SK-N-SH (cell line): ENCODE measurements around the gene AVPR1B. TPM values are rescaled to one million over a fixed set of nuclear protein-coding genes. Genes with fewer than 3 reads are reported as not detected.

Source experiments
- CTCF ChIA-PET: fragments of 300-600, 350-600 bp; formaldehyde crosslinking; extraction: SDS; loops from one replicate; lab custom pipeline; 2021; lab: Yijun Ruan, JAX
- POLR2A ChIA-PET: fragments of 350-600 bp; sonication (Branson Sonifier 250); formaldehyde crosslinking; extraction: SDS; loops from one replicate; lab custom pipeline; 2020; ENCODE audit warnings: antibody characterized with exemption, inconsistent platforms; lab: Yijun Ruan, JAX
- DNase-seq: peaks from one replicate; pipeline ENCODE4 v3.0.0; 2012
- H2AFZ ChIP-seq: fragments of 200-600 bp; sonication (generic); 2 replicates; pipeline ENCODE4 v1.8.1; 2016; ENCODE audit warnings: antibody characterized with exemption, mild to moderate bottlenecking, low read depth
- H3F3A ChIP-seq: fragments of 200-600 bp; sonication (generic); replicated peaks from 2 replicates; pipeline ENCODE3; 2016; ENCODE audit warnings: antibody characterized with exemption, mild to moderate bottlenecking; ENCODE audit not compliant: insufficient read depth
- H3K27ac ChIP-seq, 2 experiments: fragments of 200-500 bp in 1 of 2; fragments of 200-600 bp in 1 of 2; sonication (Bioruptor generic) in 1 of 2; sonication (generic), shearing (Covaris generic) in 1 of 2; 2 replicates each; pipeline versions ENCODE4 v1.5.1 to v1.6.1; 2014 to 2016; ENCODE audit warnings: low read depth in 2 of 2, inconsistent platforms in 1 of 2, low read length in 1 of 2, mild to moderate bottlenecking in 1 of 2, mixed read lengths in 1 of 2
- H3K27me3 ChIP-seq: fragments of 200-600 bp; sonication (generic), shearing (Covaris generic); 2 replicates; pipeline ENCODE4 v1.6.1; 2016; ENCODE audit warnings: mixed run types; ENCODE audit not compliant: insufficient read depth
- H3K36me3 ChIP-seq, 2 experiments: fragments of 200-500 bp in 1 of 2; fragments of 200-600 bp in 1 of 2; sonication (Bioruptor generic) in 1 of 2; sonication (generic) in 1 of 2; replicated peaks in 1 of 2; 2 replicates each; pipeline versions ENCODE3 to v1.5.1; 2014 to 2016; ENCODE audit warnings: low read length in 1 of 2, mild to moderate bottlenecking in 1 of 2; ENCODE audit not compliant: insufficient read depth in 2 of 2, control insufficient read depth in 1 of 2
- H3K4me1 ChIP-seq, 2 experiments: fragments of 200-500 bp in 1 of 2; fragments of 200-600 bp in 1 of 2; sonication (Bioruptor generic) in 1 of 2; sonication (generic), shearing (Covaris generic) in 1 of 2; 2 replicates each; pipeline versions ENCODE4 v1.5.1 to v1.6.1; 2014 to 2016; ENCODE audit warnings: low read depth in 1 of 2, low read length in 1 of 2, mixed run types in 1 of 2; ENCODE audit not compliant: insufficient read depth in 2 of 2, control insufficient read depth in 1 of 2
- H3K4me2 ChIP-seq: fragments of 200-600 bp; sonication (generic), shearing (Covaris generic); 2 replicates; pipeline ENCODE4 v1.6.1; 2017; ENCODE audit warnings: mixed run types
- H3K4me3 ChIP-seq, 2 experiments: fragments of 200-500 bp in 1 of 2; fragments of 200-600 bp in 1 of 2; sonication (Bioruptor generic) in 1 of 2; sonication (generic), shearing (Covaris generic) in 1 of 2; 2 replicates each; pipeline versions ENCODE4 v1.5.1 to v1.8.1; 2014 to 2016; ENCODE audit warnings: low read depth in 2 of 2, inconsistent platforms in 1 of 2, low read length in 1 of 2, mild to moderate bottlenecking in 1 of 2, mixed read lengths in 1 of 2, moderate library complexity in 1 of 2
- H3K79me2 ChIP-seq: fragments of 200-600 bp; sonication (generic); 2 replicates; pipeline ENCODE4 v1.8.1; 2017; ENCODE audit warnings: mild to moderate bottlenecking; ENCODE audit not compliant: insufficient read depth
- H3K9ac ChIP-seq: fragments of 200-600 bp; sonication (generic); 2 replicates; pipeline ENCODE4 v1.6.1; 2017; ENCODE audit warnings: mixed run types
- H3K9me2 ChIP-seq: fragments of 200-600 bp; sonication (generic); 2 replicates; pipeline ENCODE4 v1.6.1; 2017; ENCODE audit warnings: mixed run types
- H3K9me3 ChIP-seq: fragments of 200-600 bp; sonication (generic); 2 replicates; pipeline ENCODE4 v1.6.1; 2017; ENCODE audit warnings: mixed run types, mild to moderate bottlenecking, moderate library complexity
- H4K20me1 ChIP-seq: fragments of 200-600 bp; sonication (generic); 2 replicates; pipeline ENCODE4 v1.6.1; 2017; ENCODE audit warnings: mild to moderate bottlenecking, mixed run types; ENCODE audit not compliant: insufficient read depth
- CTCF ChIP-seq: fragments of 200-600 bp; sonication (generic); IDR thresholded peaks from 2 replicates; pipeline ENCODE4 v1.6.1; 2017; ENCODE audit warnings: antibody characterized with exemption, mild to moderate bottlenecking, moderate library complexity
- ELF1 ChIP-seq: IDR thresholded peaks from 2 replicates; pipeline ENCODE4 v1.4.0; 2012
- EZH2phosphoT487 ChIP-seq: fragments of 200-600 bp; sonication (generic); IDR thresholded peaks from 2 replicates; pipeline ENCODE4 v1.6.1; 2017; ENCODE audit warnings: low read depth, mixed run types, mild to moderate bottlenecking, antibody characterized with exemption, moderate library complexity, borderline replicate concordance
- FOXJ3 ChIP-seq: sonication (generic); formaldehyde crosslinking; IDR thresholded peaks from 2 replicates; pipeline ENCODE4 v1.5.1; 2020; ENCODE audit warnings: mild to moderate bottlenecking, missing genetic modification reagents
- GATA2 ChIP-seq: sonication (generic); formaldehyde crosslinking; IDR thresholded peaks from 2 replicates; pipeline ENCODE4 v1.5.0; 2020; ENCODE audit warnings: mild to moderate bottlenecking, missing genetic modification reagents
- MEF2A ChIP-seq: IDR thresholded peaks from 2 replicates; pipeline ENCODE4 v1.4.0; 2012; ENCODE audit warnings: low read depth, borderline replicate concordance
- NRF1 ChIP-seq: IDR thresholded peaks from 2 replicates; pipeline ENCODE4 v1.6.1; 2012; ENCODE audit warnings: low read depth, mild to moderate bottlenecking, low read length
- POLR2AphosphoS5 ChIP-seq: IDR thresholded peaks from 2 replicates; pipeline ENCODE4 v1.6.1; 2012; ENCODE audit warnings: low read depth, low read length
- RAD21 ChIP-seq: IDR thresholded peaks from 2 replicates; pipeline ENCODE4 v1.6.1; 2012; ENCODE audit warnings: mild to moderate bottlenecking, low read length
- RFX5 ChIP-seq: IDR thresholded peaks from 2 replicates; pipeline ENCODE4 v1.6.1; 2012; ENCODE audit warnings: mild to moderate bottlenecking, improper control_type of control experiment, low read length
- RXRA ChIP-seq: IDR thresholded peaks from 2 replicates; pipeline ENCODE4 v1.4.0; 2012; ENCODE audit warnings: low read depth, mild to moderate bottlenecking, borderline replicate concordance
- SMC3 ChIP-seq: IDR thresholded peaks from 2 replicates; pipeline ENCODE4 v1.6.1; 2012; ENCODE audit warnings: low read depth, low read length, improper control_type of control experiment
- TAF1 ChIP-seq: IDR thresholded peaks from 2 replicates; pipeline ENCODE4 v1.6.1; 2012; ENCODE audit warnings: low read depth, mild to moderate bottlenecking, low read length, moderate library complexity, borderline replicate concordance
- TCF12 ChIP-seq: IDR thresholded peaks from 2 replicates; pipeline ENCODE4 v1.4.0; 2012
- USF1 ChIP-seq: IDR thresholded peaks from 2 replicates; pipeline ENCODE4 v1.4.0; 2012; ENCODE audit warnings: low read depth, borderline replicate concordance
- WGBS: methylation state at CpG from one replicate; pipeline ENCODE4 v1.1.6; 2017; ENCODE audit warnings: low lambda C conversion rate; 5-methylcytosine and 5-hydroxymethylcytosine counted together
- polyA plus RNA-seq, 3 experiments: library from polyadenylated mRNA; depleted of rRNA; stranded (reverse); fragments of >200 nt; gene quantifications; 2 replicates each; pipeline ENCODE4 v1.2.3, GENCODE V29; 2012

Gene AVPR1B
- polyA plus RNA-seq, 1 of the 3 experiments (the other 2 are of a cell fraction) = not detected

GRCh38 chr1:206106328-206107167 lies 10.6 kb downstream of the AVPR1B start:
- Histone ChIP-seq H3K36me3 (no peaks in the 10 kb centered on the region), H3K27ac (no peak overlapping the region), H4K20me1 (no peaks in the 10 kb centered on the region), H3K79me2 (no peaks in the 10 kb centered on the region), H3K4me1 (no peaks in the 10 kb centered on the region), H3K9me3 (no peaks in the 10 kb centered on the region), H2AFZ (no peak overlapping the region), H3K4me2 (no peak overlapping the region), H3K27me3 (peaks cover 11% of the 10 kb centered on the region; the same call in 1 of the 2 replicates), H3K9me2 (no peaks in the 10 kb centered on the region), H3F3A (no peaks in the 10 kb centered on the region), H3K9ac (no peak overlapping the region), H3K4me3 (no peak overlapping the region; a peak in 1 of 4 replicates)
- CTCF ChIA-PET = interaction anchor here (0.5 to 13.9 kb wide), 42 partner anchors 9 to 449 kb away, joined by 3 to 248 read pairs (median 4); partner anchors contain the start of genes AVPR1B, CTSE and RAB7B
- DNase-seq = peak; percentile 84
- WGBS = 56% methylated on average over 6 of the region's 8 CpGs
- POLR2A ChIA-PET = no interaction called here
- TF ChIP-seq CTCF (peak; percentile 90), USF1 (no peak), ELF1 (no peak), TCF12 (no peak), RXRA (no peak), TAF1 (no peak), EZH2phosphoT487 (no peak), SMC3 (peak; percentile 96), GATA2 (no peak), FOXJ3 (CRISPR knock-in tag) (no peak), MEF2A (no peak), POLR2AphosphoS5 (no peak), RFX5 (no peak), RAD21 (peak; percentile 92), NRF1 (no peak)
